ENCODE results near the gene ATP6V0E2. TPM values are rescaled to one million over a fixed set of nuclear protein-coding genes. Genes with fewer than 3 reads are reported as not detected.

ATP6V0E2 gene
- total and polyA plus RNA-seq, 2 experiments from 2014 or later = 116 to 132 TPM

GRCh38 chr7:149850007-149850594, 23.7 kb upstream of the ATP6V0E2 start:
- TF ChIP-seq CTCF (IDR thresholded peaks at IDR 0.05; ENCODE audit: low read depth, low read length) = no peak
- Histone ChIP-seq H3K4me1 (ENCODE audit: low read depth) (peaks cover 12% of the 10 kb centered on the region), H3K4me3 (no peak overlapping the region), H3K36me3 (peaks cover 5% of the 10 kb centered on the region), H3K9me3 (ENCODE audit: low read depth) (no peaks in the 10 kb centered on the region), H3K27ac (no peak overlapping the region), H3K27me3 (no peaks in the 10 kb centered on the region)
- DNase-seq (ENCODE audit: low read depth in 1 of 2, low spot score in 1 of 2) = no peak

GRCh38 chr7:149850716-149851115, 23.1 kb upstream of the ATP6V0E2 start:
- Histone ChIP-seq H3K9me3 (ENCODE audit: low read depth) (no peaks in the 10 kb centered on the region), H3K36me3 (peaks cover 5% of the 10 kb centered on the region), H3K27me3 (no peaks in the 10 kb centered on the region), H3K4me3 (no peak overlapping the region), H3K27ac (no peak overlapping the region), H3K4me1 (ENCODE audit: low read depth) (peaks cover 18% of the 10 kb centered on the region)
- no peak for DNase-seq (ENCODE audit: low read depth in 1 of 2, low spot score in 1 of 2)
- no peak for TF ChIP-seq CTCF (IDR thresholded peaks at IDR 0.05; ENCODE audit: low read depth, low read length)

GRCh38 chr7:149851449-149851848, 22.3 kb upstream of the ATP6V0E2 start:
- peaks cover 21% of the 10 kb centered on the region for H3K4me1 ChIP-seq (ENCODE audit: low read depth)
- no peak for DNase-seq (ENCODE audit: low read depth in 1 of 2, low spot score in 1 of 2)
- H3K36me3 ChIP-seq = peaks cover 5% of the 10 kb centered on the region
- no peaks in the 10 kb centered on the region for H3K9me3 ChIP-seq (ENCODE audit: low read depth)
- no peak overlapping the region for H3K4me3 ChIP-seq
- H3K27ac ChIP-seq = no peak overlapping the region
- TF ChIP-seq CTCF (IDR thresholded peaks at IDR 0.05; ENCODE audit: low read depth, low read length) = no peak
- H3K27me3 ChIP-seq = no peaks in the 10 kb centered on the region

GRCh38 chr7:149853157-149853556, 20.6 kb upstream of the ATP6V0E2 start:
- H3K27ac ChIP-seq = no peak overlapping the region
- H3K27me3 ChIP-seq = no peaks in the 10 kb centered on the region
- H3K9me3 ChIP-seq (ENCODE audit: low read depth) = no peaks in the 10 kb centered on the region
- no peak for DNase-seq (ENCODE audit: low read depth in 1 of 2, low spot score in 1 of 2)
- no peak for TF ChIP-seq CTCF (IDR thresholded peaks at IDR 0.05; ENCODE audit: low read depth, low read length)
- peaks cover 21% of the 10 kb centered on the region for H3K4me1 ChIP-seq (ENCODE audit: low read depth)
- H3K36me3 ChIP-seq = peaks cover 5% of the 10 kb centered on the region
- H3K4me3 ChIP-seq = no peak overlapping the region

- no peak for TF ChIP-seq CTCF (IDR thresholded peaks at IDR 0.05; ENCODE audit: low read depth, low read length)
- H3K36me3 ChIP-seq = no peaks in the 10 kb centered on the region
- H3K9me3 ChIP-seq (ENCODE audit: low read depth) = no peaks in the 10 kb centered on the region
- peak; percentile 57 to 91 for DNase-seq (ENCODE audit: low read depth in 1 of 2, low spot score in 1 of 2)
- peak overlapping the region; percentile 80 for H3K27ac ChIP-seq
- peaks cover 21% of the 10 kb centered on the region for H3K4me1 ChIP-seq (ENCODE audit: low read depth)
- H3K4me3 ChIP-seq = no peak overlapping the region
- no peaks in the 10 kb centered on the region for H3K27me3 ChIP-seq
Observed at GRCh38 chr7:149854611-149855360, 19.0 kb upstream of the ATP6V0E2 start.

Measured in cardiac muscle cell (in vitro differentiated cells and primary cell).